Bladder microvascular endothelial cell (primary cell): ENCODE measurements around the gene RTF1. TPM values are rescaled to one million over a fixed set of nuclear protein-coding genes. Genes with fewer than 3 reads are reported as not detected.

ENCODE experiments used
- total RNA-seq: library from RNA; depleted of rRNA; stranded (reverse); fragments of >200 nt; gene quantifications from 2 replicates; pipeline ENCODE4 v1.2.3, GENCODE V29; 2014

RTF1 gene
- 11.5 and 20.3 TPM in 2 replicates for total RNA-seq

GRCh38 chr15:41416742-41417417, at the start of gene RTF1:
RTF1 (plus strand) TSS chr15:41417095; CDS start chr15:41417116, 21 bp downstream.

GRCh38 chr15:41493205-41493901, 76.5 kb downstream of the RTF1 start, which contains the start of gene ITPKA:
ITPKA (plus strand) TSS chr15:41493874; CDS start chr15:41493928, 54 bp downstream.

GRCh38 chr15:41513506-41514227, 96.8 kb downstream of the RTF1 start, which contains the start of gene LTK:
LTK (minus strand) TSS chr15:41513827; CDS start chr15:41513709, 118 bp downstream.

Other genes starting within 250 kb of the RTF1 start
- not detected in 2 replicates for gene EXD1, start 186.3 kb upstream of the RTF1 start, total RNA-seq
- gene CHP1, start 185.8 kb upstream of the RTF1 start, total RNA-seq, result 39.3 and 56.6 TPM in 2 replicates
- 4.4 and 5.3 TPM in 2 replicates for gene OIP5, start 84.5 kb upstream of the RTF1 start, total RNA-seq
- gene NUSAP1, start 84.2 kb upstream of the RTF1 start, total RNA-seq, result 56.8 and 69.5 TPM in 2 replicates
- gene NDUFAF1, start 14.6 kb upstream of the RTF1 start, total RNA-seq, result 17.0 and 20.3 TPM in 2 replicates
- 0.16 and 0.57 TPM in 2 replicates for gene ITPKA, start 76.8 kb downstream of the RTF1 start, total RNA-seq
- gene LTK, start 96.7 kb downstream of the RTF1 start, total RNA-seq, result under 0.01 and 0.06 TPM in 2 replicates
- gene RPAP1, start 127.2 kb downstream of the RTF1 start, total RNA-seq, result 13.0 and 24.5 TPM in 2 replicates
- gene TYRO3, start 142.1 kb downstream of the RTF1 start, total RNA-seq, result 6.8 and 7.0 TPM in 2 replicates
- gene MGA, start 243.3 kb downstream of the RTF1 start, total RNA-seq, result 19.3 and 67.4 TPM in 2 replicates